Adrenal gland (tissue), 12 donors: ENCODE data around the gene PRRC2B. TPM values are rescaled to one million over a fixed set of nuclear protein-coding genes. Genes with fewer than 3 reads are reported as not detected.

Source experiments
- DNase-seq, 7 donors: peaks; one replicate each; pipeline ENCODE4 v3.0.0-alpha.2; 2019 to 2020
- H3K27ac ChIP-seq, 5 donors: fragments of 200-600 bp; sonication (generic) in 4 of 5; 1 replicate in 3 of 5; 2 replicates in 2 of 5; pipeline versions ENCODE4 v1.5.1 to v1.8.0; 2016 to 2020; ENCODE audit warnings: mild to moderate bottlenecking in 1 of 5
- H3K27me3 ChIP-seq: fragments of 200-600 bp; 2 replicates; pipeline ENCODE4 v1.8.0; 2021
- H3K36me3 ChIP-seq, 2 donors: fragments of 200-600 bp; replicated peaks in 1 of 2; 1 replicate in 1 of 2; 2 replicates in 1 of 2; pipeline versions ENCODE4 v1.5.1 to v1.8.0; 2018 to 2022
- H3K4me1 ChIP-seq, 2 donors: fragments of 200-600 bp; replicated peaks in 1 of 2; 1 replicate in 1 of 2; 2 replicates in 1 of 2; pipeline versions ENCODE4 v1.5.1 to v1.8.0; 2018 to 2021
- H3K4me3 ChIP-seq, 4 donors: fragments of 200-600 bp; sonication (generic) in 3 of 4; one replicate each; pipeline ENCODE4 v1.5.1; 2016 to 2018
- H3K9me3 ChIP-seq, 3 donors: fragments of 200-600 bp; sonication (generic) in 1 of 3; replicated peaks in 1 of 3; 1 replicate in 2 of 3; 2 replicates in 1 of 3; pipeline versions ENCODE4 v1.5.1 to v1.8.0; 2016 to 2021
- CTCF ChIP-seq, 6 experiments: fragments of 450-650 bp in 4 of 6; fragments of 200-600 bp in 2 of 6; sonication (generic) in 1 of 6; IDR thresholded peaks; 1 replicate in 5 of 6; 2 replicates in 1 of 6; pipeline versions ENCODE4 v1.5.1 to v1.8.0; 2016 to 2021; ENCODE audit warnings: antibody characterized with exemption in 6 of 6, mild to moderate bottlenecking in 2 of 6, moderate library complexity in 1 of 6
- POLR2A ChIP-seq, 2 donors: fragments of 450-650 bp; IDR thresholded peaks; one replicate each; pipeline ENCODE4 v1.6.1; 2017; ENCODE audit warnings: antibody characterized with exemption in 2 of 2, mild to moderate bottlenecking in 2 of 2, moderate library complexity in 1 of 2
- WGBS, 4 donors: extraction: QIAGEN DNeasy Blood & Tissue Kit in 2 of 4; methylation state at CpG; one replicate each; pipeline versions ENCODE4 v1.1.5 to v1.1.7; 2013 to 2017; 5-methylcytosine and 5-hydroxymethylcytosine counted together
- intact Hi-C, 2 donors: fragments of 100-400 bp; cut with DNase I; formaldehyde crosslinking; loops; one replicate each; pipeline versions ENCODE4 v1.14.1 to v1.15.0; 2022 to 2023
- polyA plus RNA-seq, 3 donors: library from polyadenylated mRNA; stranded (reverse); fragments of 200-250 nt in 2 of 3; fragments of 350-450 nt in 1 of 3; fragmentation: Illumina TruSeq in 1 of 3; extraction: RNeasy Lipid Tissue Mini Kit (QIAGEN cat#74804) in 1 of 3; gene quantifications; one replicate each; pipeline ENCODE4 v1.2.3, GENCODE V29; 2013 to 2014
- total RNA-seq, 9 donors: library from RNA; depleted of rRNA in 4 of 9; stranded (reverse); fragments of >200 nt in 4 of 9; fragments of 120-200 nt in 1 of 9; fragmentation: NEBNext Ultra II Directional in 1 of 9; extraction: Animal tissue kit (Norgen Biotek cat#: 25700) in 1 of 9; gene quantifications; one replicate each; pipeline versions ENCODE4 v1.1.0 to v1.2.4, GENCODE V29; 2013 to 2023
- donor health status: healthy with polysubstance abuse.
- donor health status: Bipolar disorder and iron deficiency.
- donor health status: DM: yes; HTN: yes; CAD: no.
- donor health status: DM: no; HTN: no; CAD: no.
- donor health status: DM: no; HTN: no; CAD: no.
- donor health status: DM: yes; HTN: yes; CAD: no.

PRRC2B gene
- total and polyA plus RNA-seq, 12 donors = 42.3 to 255 (median 145) TPM

DNA sequence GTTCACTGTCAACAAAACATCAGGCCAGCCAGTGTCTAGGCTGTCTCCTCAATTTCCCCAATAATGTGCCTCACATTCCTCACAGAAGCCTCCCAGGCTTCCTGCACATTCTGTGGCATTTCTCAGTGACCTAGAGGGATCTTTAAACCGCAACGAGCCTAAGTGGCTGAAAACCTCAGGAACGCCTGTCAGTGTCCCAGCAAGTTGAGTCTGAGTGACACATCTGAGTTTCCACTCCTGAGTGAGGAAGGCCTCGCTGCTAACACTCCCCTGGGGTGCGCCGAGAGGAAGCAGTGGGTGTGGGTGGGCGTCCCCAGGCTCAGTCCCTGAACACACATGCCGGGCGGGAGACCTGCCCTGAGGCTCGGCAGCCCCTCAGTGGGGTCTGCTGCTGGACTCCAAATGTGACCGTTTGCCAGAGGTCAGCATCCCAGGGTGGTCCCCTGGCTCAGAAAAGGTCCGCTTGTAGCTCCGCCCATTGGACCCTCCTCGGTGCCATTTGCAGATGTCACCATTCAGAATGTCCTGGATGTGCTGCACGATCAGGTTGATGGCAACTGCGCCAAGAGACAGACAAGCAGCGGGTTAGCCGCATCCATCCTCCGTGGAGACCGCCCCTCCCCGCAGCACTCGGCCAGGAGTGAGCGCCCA is 130.9 kb downstream of the PRRC2B start:
- WGBS, 4 donors = 88 to 90% (median 89%) methylated on average over 17 to 23 of the region's 23 CpGs
- no peak for DNase-seq
- H3K36me3 ChIP-seq = peaks cover 0 to 93% of the 10 kb centered on the region in 2 donors
- H3K27ac ChIP-seq = no peak overlapping the region
- TF ChIP-seq CTCF (IDR thresholded peaks at IDR 0.05) (no peak), POLR2A (IDR thresholded peaks at IDR 0.05) (no peak)
- H3K4me3 ChIP-seq = no peak overlapping the region
- no peaks in the 10 kb centered on the region for H3K9me3 ChIP-seq
- intact Hi-C loops = no loop called here
- H3K27me3 ChIP-seq = no peaks in the 10 kb centered on the region
- H3K4me1 ChIP-seq = peaks cover 0 to 2% of the 10 kb centered on the region in 2 donors

GRCh38 chr9:131525643-131526565 is 132.0 kb downstream of the PRRC2B start:
- intact Hi-C loops = no loop called here
- peaks cover 0 to 84% of the 10 kb centered on the region in 2 donors for H3K36me3 ChIP-seq

GRCh38 chr9:131528186-131528585 is 134.3 kb downstream of the PRRC2B start:
- WGBS, 4 donors = 82 to 93% (median 90%) methylated on average over 7 of the region's 7 CpGs
- Histone ChIP-seq H3K27ac (no peak overlapping the region), H3K9me3 (no peaks in the 10 kb centered on the region), H3K4me3 (no peak overlapping the region), H3K4me1 (peaks cover 10 to 15% of the 10 kb centered on the region in 2 donors), H3K36me3 (peaks cover 0 to 61% of the 10 kb centered on the region in 2 donors), H3K27me3 (no peaks in the 10 kb centered on the region)
- TF ChIP-seq POLR2A (IDR thresholded peaks at IDR 0.05) (no peak), CTCF (IDR thresholded peaks at IDR 0.05) (no peak)
- DNase-seq = no peak
- intact Hi-C loops = no loop called here

More at GRCh38 chr9:131525643-131526565, 132.0 kb downstream of the PRRC2B start:
- H3K27ac ChIP-seq = no peak overlapping the region
- no peaks in the 10 kb centered on the region for H3K27me3 ChIP-seq
- WGBS, 4 donors = 84 to 91% (median 88%) methylated on average over 18 to 19 of the region's 19 CpGs
- no peak for DNase-seq
- H3K9me3 ChIP-seq = no peaks in the 10 kb centered on the region
- peaks cover 6 to 10% of the 10 kb centered on the region in 2 donors for H3K4me1 ChIP-seq
- H3K4me3 ChIP-seq = no peak overlapping the region
- TF ChIP-seq POLR2A (IDR thresholded peaks at IDR 0.05) (no peak), CTCF (IDR thresholded peaks at IDR 0.05) (no peak)

DNA sequence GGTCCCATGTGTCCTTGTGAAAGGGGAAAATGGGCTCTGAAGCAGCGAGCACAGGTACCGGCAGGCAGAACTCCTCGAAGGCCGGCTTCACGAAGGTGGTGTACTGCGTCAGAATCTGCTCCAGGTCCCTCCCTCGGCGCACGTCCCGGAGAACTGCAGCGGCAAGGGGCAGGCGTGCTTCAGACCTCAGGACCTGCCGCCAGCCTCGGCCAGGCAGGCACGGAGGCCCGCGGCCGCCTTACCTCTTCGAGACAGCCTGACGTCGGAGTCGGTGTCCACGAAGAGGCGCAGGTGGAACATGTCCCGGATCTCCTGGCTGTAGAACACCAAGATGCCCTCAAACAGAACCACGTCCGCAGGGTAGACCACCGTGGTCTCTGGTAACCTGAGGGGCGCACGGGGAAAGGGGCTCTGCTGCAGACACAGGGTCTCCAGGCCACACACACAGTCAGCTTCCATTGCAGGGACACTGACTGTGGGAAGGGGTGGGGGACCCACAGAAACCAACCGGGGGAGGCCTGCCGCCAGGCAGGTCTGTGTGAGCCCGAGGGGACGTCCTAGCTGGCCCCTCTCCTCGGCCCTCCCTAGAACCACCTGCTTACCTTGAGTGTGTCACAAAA is 135.1 kb downstream of the PRRC2B start:
- Histone ChIP-seq H3K36me3 (peaks cover 0 to 53% of the 10 kb centered on the region in 2 donors), H3K27me3 (no peaks in the 10 kb centered on the region), H3K4me1 (peaks cover 10 to 15% of the 10 kb centered on the region in 2 donors), H3K4me3 (no peak overlapping the region), H3K9me3 (no peaks in the 10 kb centered on the region), H3K27ac (no peak overlapping the region)
- intact Hi-C loops = no loop called here
- WGBS, 4 donors = 96 to 98% (median 96%) methylated on average over 12 to 35 of the region's 35 CpGs
- no peak for DNase-seq
- TF ChIP-seq CTCF (IDR thresholded peaks at IDR 0.05) = no peak
- no peak for TF ChIP-seq POLR2A (IDR thresholded peaks at IDR 0.05)
